ENCODE results near the gene NID1. TPM values are rescaled to one million over a fixed set of nuclear protein-coding genes. Genes with fewer than 3 reads are reported as not detected.

The NID1 gene
- total and polyA plus RNA-seq, 2 experiments from 2014 or later: 77.7 to 82.0 TPM

- Histone ChIP-seq H3K4me2 (ENCODE audit: unreplicated experiment) (no peak overlapping the region), H3K27me3 (replicated peaks; ENCODE audit: insufficient read depth) (no peaks in the 10 kb centered on the region), H3K9ac (no peak overlapping the region), H3F3A (ENCODE audit: insufficient read depth) (peaks cover 20% of the 10 kb centered on the region), H3K4me3 (no peak overlapping the region), H4K20me1 (ENCODE audit: insufficient read depth) (no peaks in the 10 kb centered on the region), H3K9me3 (ENCODE audit: low read depth) (no peaks in the 10 kb centered on the region), H2AFZ (no peak overlapping the region), H3K4me1 (ENCODE audit: insufficient read depth) (no peaks in the 10 kb centered on the region), H3K36me3 (ENCODE audit: low read depth) (peaks cover 8% of the 10 kb centered on the region; the same call in 1 of the 2 replicates), H3K27ac (no peak overlapping the region), H3K9me2 (ENCODE audit: insufficient read depth) (no peaks in the 10 kb centered on the region), H3K79me2 (ENCODE audit: insufficient read depth) (no peaks in the 10 kb centered on the region)
- TF ChIP-seq EZH2 (IDR thresholded peaks at IDR 0.05; ENCODE audit: insufficient read depth, poor library complexity, severe bottlenecking) (no peak), EZH2phosphoT487 (IDR thresholded peaks at IDR 0.05; ENCODE audit: insufficient read depth, low read depth) (no peak)
- 97 to 100% methylated on average over 7 of the region's 7 CpGs for WGBS, 2 experiments (ENCODE audit: low coverage in 1 of 2, low lambda C conversion rate in 2 of 2, missing lambda C conversion rate in 2 of 2)
- no peak for DNase-seq
- in situ Hi-C loops (cut with MboI): no loop called here
These were observed 72.0 kb downstream of the NID1 start for GRCh38 chr1:235992868-235993267.

DNA sequence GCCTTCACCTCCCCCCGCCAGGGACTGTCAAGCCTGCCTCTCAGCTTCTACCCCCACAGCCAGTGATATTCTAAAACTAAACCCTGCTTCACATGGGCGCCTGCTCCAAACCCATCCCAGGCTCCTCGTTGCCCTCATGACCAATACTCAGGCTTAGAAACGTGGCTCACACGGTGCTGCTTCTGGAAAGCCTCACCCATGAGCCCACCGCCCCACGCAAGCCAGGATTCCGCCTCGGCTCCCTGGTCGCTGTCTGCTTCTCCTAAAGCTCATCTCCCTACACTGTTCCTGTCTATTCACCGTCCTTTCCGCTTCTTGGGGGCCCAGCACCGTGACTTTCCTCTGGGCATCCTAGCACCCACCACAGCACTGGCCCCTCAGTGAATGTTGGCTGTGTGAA is 72.5 kb downstream of the NID1 start:
- no peaks in the 10 kb centered on the region for H3K9me2 ChIP-seq (ENCODE audit: insufficient read depth)
- peaks cover 8% of the 10 kb centered on the region; the same call in 1 of the 2 replicates for H3K36me3 ChIP-seq (ENCODE audit: low read depth)
- no peaks in the 10 kb centered on the region for H4K20me1 ChIP-seq (ENCODE audit: insufficient read depth)
- H3K79me2 ChIP-seq (ENCODE audit: insufficient read depth): no peaks in the 10 kb centered on the region
- H3K4me3 ChIP-seq: no peak overlapping the region
- in situ Hi-C loops (cut with MboI): no loop called here
- peaks cover 20% of the 10 kb centered on the region for H3F3A ChIP-seq (ENCODE audit: insufficient read depth)
- no peak for DNase-seq
- no peak overlapping the region for H3K9ac ChIP-seq
- H3K27me3 ChIP-seq (replicated peaks; ENCODE audit: insufficient read depth): no peaks in the 10 kb centered on the region
- no peaks in the 10 kb centered on the region for H3K4me1 ChIP-seq (ENCODE audit: insufficient read depth)
- WGBS, 2 experiments (ENCODE audit: low coverage in 1 of 2, low lambda C conversion rate in 2 of 2, missing lambda C conversion rate in 2 of 2): 89% methylated on average over 13 of the region's 13 CpGs
- TF ChIP-seq EZH2 (IDR thresholded peaks at IDR 0.05; ENCODE audit: insufficient read depth, poor library complexity, severe bottlenecking): no peak
- no peak for TF ChIP-seq EZH2phosphoT487 (IDR thresholded peaks at IDR 0.05; ENCODE audit: insufficient read depth, low read depth)
- no peaks in the 10 kb centered on the region for H3K9me3 ChIP-seq (ENCODE audit: low read depth)
- no peak overlapping the region for H3K4me2 ChIP-seq (ENCODE audit: unreplicated experiment)
- no peak overlapping the region for H2AFZ ChIP-seq
- H3K27ac ChIP-seq: no peak overlapping the region

GRCh38 chr1:235990330-235990795 is 74.5 kb downstream of the NID1 start:
- Histone ChIP-seq H3K27ac (peak overlapping the region; percentile 62), H3K9me3 (ENCODE audit: low read depth) (no peaks in the 10 kb centered on the region), H3K4me1 (ENCODE audit: insufficient read depth) (peaks cover 9% of the 10 kb centered on the region), H3K36me3 (ENCODE audit: low read depth) (peaks cover 8% of the 10 kb centered on the region; the same call in 1 of the 2 replicates), H3K4me2 (ENCODE audit: unreplicated experiment) (peak overlapping the region; percentile 12), H3K9me2 (ENCODE audit: insufficient read depth) (no peaks in the 10 kb centered on the region), H3K4me3 (no peak overlapping the region), H3K27me3 (replicated peaks; ENCODE audit: insufficient read depth) (no peaks in the 10 kb centered on the region), H4K20me1 (ENCODE audit: insufficient read depth) (no peaks in the 10 kb centered on the region), H3K79me2 (ENCODE audit: insufficient read depth) (no peaks in the 10 kb centered on the region), H3K9ac (no peak overlapping the region), H3F3A (ENCODE audit: insufficient read depth) (peaks cover 26% of the 10 kb centered on the region), H2AFZ (no peak overlapping the region)
- TF ChIP-seq EZH2 (IDR thresholded peaks at IDR 0.05; ENCODE audit: insufficient read depth, poor library complexity, severe bottlenecking): no peak
- 12 to 17% methylated on average over 3 of the region's 3 CpGs for WGBS, 2 experiments (ENCODE audit: low coverage in 1 of 2, low lambda C conversion rate in 2 of 2, missing lambda C conversion rate in 2 of 2)
- in situ Hi-C loops (cut with MboI): no loop called here
- DNase-seq: peak; percentile 77

- peaks cover 21% of the 10 kb centered on the region for H3K4me1 ChIP-seq (ENCODE audit: insufficient read depth)
- no peak for TF ChIP-seq EZH2phosphoT487 (IDR thresholded peaks at IDR 0.05; ENCODE audit: insufficient read depth, low read depth)
- no peak for DNase-seq
- no peak overlapping the region for H3K4me2 ChIP-seq (ENCODE audit: unreplicated experiment)
- no peaks in the 10 kb centered on the region for H3K27me3 ChIP-seq (replicated peaks; ENCODE audit: insufficient read depth)
- H3K9ac ChIP-seq: no peak overlapping the region
- no peaks in the 10 kb centered on the region for H4K20me1 ChIP-seq (ENCODE audit: insufficient read depth)
- no peak overlapping the region for H3K4me3 ChIP-seq
- no peak overlapping the region for H3K27ac ChIP-seq
- no peaks in the 10 kb centered on the region for H3K9me2 ChIP-seq (ENCODE audit: insufficient read depth)
- H3K9me3 ChIP-seq (ENCODE audit: low read depth): no peaks in the 10 kb centered on the region
- no peaks in the 10 kb centered on the region for H3K79me2 ChIP-seq (ENCODE audit: insufficient read depth)
- WGBS, 2 experiments (ENCODE audit: low coverage in 1 of 2, low lambda C conversion rate in 2 of 2, missing lambda C conversion rate in 2 of 2): 100% methylated on average over 1 of the region's 1 CpG
- H3F3A ChIP-seq (ENCODE audit: insufficient read depth): peaks cover 39% of the 10 kb centered on the region
- H3K36me3 ChIP-seq (ENCODE audit: low read depth): peaks cover 8% of the 10 kb centered on the region; the same call in 1 of the 2 replicates
- in situ Hi-C loops (cut with MboI): no loop called here
- H2AFZ ChIP-seq: no peak overlapping the region
These were observed 75.8 kb downstream of the NID1 start for GRCh38 chr1:235989105-235989504.

DNA sequence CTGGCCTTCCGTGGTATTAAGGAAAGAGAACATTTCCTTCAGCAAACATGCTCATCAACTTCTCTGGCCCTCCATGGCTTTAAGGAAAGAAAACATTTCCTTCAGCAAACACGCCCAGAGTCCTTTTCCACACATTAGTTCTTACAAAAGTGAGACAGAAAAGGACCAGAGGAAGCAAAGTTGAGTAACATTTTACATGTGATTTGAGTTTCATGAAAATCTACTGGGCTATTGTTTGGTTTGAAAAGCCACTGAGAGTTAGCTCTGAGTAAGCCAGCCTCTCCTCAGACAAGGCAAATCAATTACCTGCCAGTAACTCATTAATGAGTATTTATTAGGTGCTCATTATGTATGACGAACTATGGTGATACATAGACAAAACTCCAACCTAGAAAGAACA is 78.0 kb downstream of the NID1 start:
- H3K4me2 ChIP-seq (ENCODE audit: unreplicated experiment): no peak overlapping the region
- no peaks in the 10 kb centered on the region for H3K79me2 ChIP-seq (ENCODE audit: insufficient read depth)
- H3K36me3 ChIP-seq (ENCODE audit: low read depth): peaks cover 8% of the 10 kb centered on the region; the same call in 1 of the 2 replicates
- TF ChIP-seq EZH2phosphoT487 (IDR thresholded peaks at IDR 0.05; ENCODE audit: insufficient read depth, low read depth): no peak
- no peak for TF ChIP-seq EZH2 (IDR thresholded peaks at IDR 0.05; ENCODE audit: insufficient read depth, poor library complexity, severe bottlenecking)
- H3K4me1 ChIP-seq (ENCODE audit: insufficient read depth): peaks cover 37% of the 10 kb centered on the region
- no peak overlapping the region for H2AFZ ChIP-seq
- H3K27ac ChIP-seq: no peak overlapping the region
- in situ Hi-C loops (cut with MboI): no loop called here
- no peaks in the 10 kb centered on the region for H3K9me2 ChIP-seq (ENCODE audit: insufficient read depth)
- 97% methylated on average over 3 of the region's 3 CpGs for WGBS, 2 experiments (ENCODE audit: low coverage in 1 of 2, low lambda C conversion rate in 2 of 2, missing lambda C conversion rate in 2 of 2)
- H3F3A ChIP-seq (ENCODE audit: insufficient read depth): peaks cover 53% of the 10 kb centered on the region
- no peak overlapping the region for H3K9ac ChIP-seq
- no peaks in the 10 kb centered on the region for H3K27me3 ChIP-seq (replicated peaks; ENCODE audit: insufficient read depth)
- no peak overlapping the region for H3K4me3 ChIP-seq
- H4K20me1 ChIP-seq (ENCODE audit: insufficient read depth): no peaks in the 10 kb centered on the region
- H3K9me3 ChIP-seq (ENCODE audit: low read depth): no peaks in the 10 kb centered on the region
- DNase-seq: no peak
